ENCODE results near the gene FUT2.

FUT2 gene

DNA sequence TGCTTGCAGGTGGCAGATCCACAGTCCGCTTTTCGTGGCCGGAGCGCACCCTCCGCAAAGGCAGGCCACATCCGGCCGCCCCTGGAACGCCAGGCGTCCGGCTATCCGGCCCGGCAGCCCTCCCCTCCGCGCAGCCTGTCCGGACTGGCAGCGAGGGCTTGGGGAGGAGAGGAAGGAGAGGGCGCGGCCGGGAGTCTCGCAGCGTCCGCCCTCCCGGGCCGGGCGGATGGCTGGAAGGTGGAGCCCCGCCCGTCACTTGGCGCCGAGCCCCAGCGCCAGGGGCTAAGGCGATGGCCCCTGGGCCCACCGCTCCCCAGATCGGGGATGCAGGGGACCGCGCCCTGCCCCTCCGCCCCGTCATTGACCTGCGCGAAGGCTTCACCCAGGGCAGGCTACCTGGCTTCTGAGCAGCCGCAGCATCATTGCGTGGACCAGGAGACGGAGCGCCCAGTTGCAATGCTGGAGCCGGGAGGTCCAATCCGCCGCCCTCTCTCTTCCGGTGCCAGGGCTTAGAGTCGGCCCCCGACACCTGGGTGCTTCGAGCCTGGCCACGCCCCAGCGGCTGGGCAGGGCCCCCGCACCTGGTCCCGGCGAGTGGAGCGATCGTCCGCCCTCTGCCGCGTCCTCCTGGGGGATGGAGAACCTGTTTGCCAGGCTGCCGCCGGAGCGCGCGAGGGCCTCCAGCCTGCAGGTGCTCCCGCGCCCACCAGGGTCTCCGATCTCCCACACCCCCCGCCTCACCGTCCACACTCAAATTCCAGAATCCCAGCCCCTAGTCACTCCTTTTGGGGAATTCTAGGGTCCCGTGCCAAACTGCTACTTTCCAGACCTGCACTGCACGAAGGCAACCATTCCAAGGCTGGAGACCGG is 57.0 kb downstream of the FUT2 start, which contains the start of gene FUT1:
TSS of gene FUT1 (minus strand) at position 146 of the 870 bp plus-strand sequence. CDS start 1,360 bp downstream, outside the sequence.
- peak; percentile 80 to 81 for DNase-seq

GRCh38 chr19:48755084-48755641 is 59.4 kb downstream of the FUT2 start, which contains the start of gene FGF21:
FGF21 (plus strand) TSS chr19:48755524; CDS start chr19:48756237, 713 bp downstream.
- peak; percentile 72 to 80 for DNase-seq

Measured in SHP77 (cell line).